Fibroblast of skin of abdomen (primary cell): ENCODE measurements around the gene TTC19.
A peak's percentile ranks its signal among the peaks of the same experiment; 100 is the strongest.
"Not testable (repeated sequence)": the region's sequence is repeated elsewhere in the genome, so short reads cannot be mapped to it uniquely, and the experiment has no call there.

Experiments
- DNase-seq: peaks from one replicate; pipeline ENCODE4 v3.0.0-alpha.2; 2013

The TTC19 gene

DNA sequence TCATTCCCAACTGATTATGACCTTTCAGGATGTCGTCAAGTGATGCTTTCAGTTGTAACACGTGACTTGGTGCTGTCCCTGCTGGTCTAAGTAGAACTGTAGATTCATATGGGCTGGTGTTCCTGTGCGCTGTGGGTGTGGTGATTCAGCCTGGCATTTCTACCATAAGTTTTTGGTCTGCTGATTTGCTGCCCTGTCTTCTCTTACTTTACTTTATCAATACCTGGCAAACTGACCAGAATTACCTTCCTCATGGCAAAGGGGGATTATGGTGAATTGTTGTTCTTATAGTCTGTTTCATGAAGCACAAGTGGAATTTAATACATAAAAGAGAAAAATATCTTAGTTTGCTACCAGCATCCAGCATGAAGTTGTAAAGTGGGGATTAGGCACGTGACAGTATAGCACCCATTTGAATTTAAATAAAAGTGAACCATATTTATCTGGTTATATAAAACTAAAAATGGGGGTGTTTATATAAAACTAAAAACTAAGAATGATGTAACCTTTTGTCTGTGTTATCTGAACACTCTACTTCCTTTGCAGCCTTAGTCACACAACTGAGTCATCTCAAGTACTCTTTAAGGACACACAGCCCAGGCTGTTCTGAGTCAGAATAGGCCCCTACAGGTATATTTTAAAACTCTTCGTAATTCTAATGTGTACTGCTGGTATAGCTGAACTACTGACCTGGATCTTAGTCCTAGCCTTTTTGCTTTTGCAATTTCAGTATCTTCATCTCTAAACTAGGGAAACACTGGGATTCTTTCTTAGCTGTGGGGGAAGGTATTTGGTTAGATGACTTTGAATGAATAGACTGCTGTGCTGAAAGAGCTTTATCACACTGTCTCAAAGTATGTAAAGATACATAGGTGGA lies 28.3 kb downstream of the TTC19 start:
- peak; percentile 92 for DNase-seq

DNA sequence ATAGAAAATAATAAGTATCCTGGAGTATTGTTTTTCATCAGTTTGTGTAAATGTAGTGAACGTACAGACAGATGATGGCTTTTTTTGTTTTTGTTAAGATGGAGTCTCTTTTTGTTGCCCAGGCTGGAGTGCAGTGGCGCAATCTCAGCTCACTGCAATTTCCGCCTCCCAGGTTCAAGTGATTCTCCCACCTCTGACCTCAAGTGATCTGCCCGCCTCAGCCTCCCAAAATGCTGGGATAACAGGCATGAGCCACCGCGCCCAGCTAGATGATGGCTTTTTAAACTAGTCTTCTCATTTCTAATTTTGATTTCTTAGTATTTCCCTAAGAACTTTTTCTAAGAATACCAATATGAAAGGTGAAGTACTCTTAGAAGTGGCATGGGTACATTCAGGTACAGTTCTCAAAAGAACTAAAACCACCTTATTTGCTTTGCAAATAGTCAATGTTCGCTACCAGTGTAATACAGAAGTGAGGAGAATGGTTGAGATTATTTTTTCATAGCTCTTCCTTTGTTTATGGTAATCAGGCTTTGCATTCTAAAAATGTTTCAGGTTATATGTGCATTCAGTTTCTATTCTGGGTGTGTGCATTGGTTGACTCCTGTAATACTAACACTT lies 34.2 kb downstream of the TTC19 start:
- no peak for DNase-seq

DNA sequence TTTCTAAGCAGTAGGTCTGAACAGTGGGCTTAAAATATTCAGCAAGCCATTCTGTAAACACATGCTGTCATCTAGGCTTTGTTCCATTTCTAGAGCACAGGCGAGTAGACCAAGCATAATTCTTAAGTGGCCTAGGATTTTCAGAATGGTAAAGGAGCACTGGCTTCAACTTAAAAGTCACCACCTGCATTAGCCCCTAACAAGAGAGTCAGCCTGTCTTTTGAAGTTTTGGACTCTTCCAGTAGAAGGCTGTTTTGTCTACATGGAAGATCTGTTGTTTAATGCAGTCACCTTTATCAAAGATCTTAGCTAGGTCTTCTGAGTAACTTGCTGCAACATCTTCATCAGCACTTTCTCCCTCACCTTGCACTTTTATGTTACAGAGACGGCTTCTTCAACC lies 36.6 kb downstream of the TTC19 start:
- no peak for DNase-seq

DNA sequence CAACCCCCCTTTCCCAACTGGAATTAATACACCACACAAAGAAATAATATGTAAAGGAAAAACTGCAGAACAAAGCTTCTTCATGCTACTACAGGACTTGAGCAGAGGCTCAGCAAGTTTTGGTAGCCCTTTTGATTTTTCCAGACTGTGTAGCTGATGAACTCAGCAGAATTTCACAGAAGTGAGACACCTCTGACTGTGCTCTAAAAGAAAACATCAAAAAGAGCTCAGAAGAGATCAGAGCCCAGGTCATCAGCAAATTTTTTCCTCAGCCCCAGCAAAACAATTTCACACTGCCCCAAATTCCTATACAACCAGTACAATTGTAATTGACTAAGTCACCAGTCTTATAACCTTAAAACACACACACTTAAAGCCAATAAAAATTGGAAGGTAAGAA lies 38.0 kb downstream of the TTC19 start:
- peak; percentile 7 for DNase-seq

GRCh38 chr17:16040710-16041251 lies 41.2 kb downstream of the TTC19 start:
- DNase-seq, result peak; percentile 75

DNA sequence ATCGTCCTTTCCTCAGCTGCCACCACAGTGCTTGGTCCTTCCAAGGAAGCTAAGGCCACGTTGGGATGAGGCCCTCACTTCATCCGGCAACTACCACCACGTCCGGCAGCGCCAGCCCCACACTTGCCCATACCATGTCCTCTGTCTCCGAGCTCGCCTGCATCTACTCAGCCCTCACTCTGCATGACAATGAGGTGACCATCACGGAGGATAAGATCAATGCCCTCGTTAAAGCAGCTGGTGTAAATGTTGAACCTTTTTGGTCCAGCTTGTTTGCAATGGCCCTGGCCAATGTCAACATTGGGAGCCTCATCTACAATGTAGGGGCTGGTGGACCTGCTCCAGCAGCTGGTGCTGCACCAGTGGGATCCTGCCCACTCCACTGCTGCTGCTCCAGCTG lies 44.9 kb downstream of the TTC19 start:
- DNase-seq, result no peak

GRCh38 chr17:16046966-16047365 lies 47.3 kb downstream of the TTC19 start:
- no peak for DNase-seq

DNA sequence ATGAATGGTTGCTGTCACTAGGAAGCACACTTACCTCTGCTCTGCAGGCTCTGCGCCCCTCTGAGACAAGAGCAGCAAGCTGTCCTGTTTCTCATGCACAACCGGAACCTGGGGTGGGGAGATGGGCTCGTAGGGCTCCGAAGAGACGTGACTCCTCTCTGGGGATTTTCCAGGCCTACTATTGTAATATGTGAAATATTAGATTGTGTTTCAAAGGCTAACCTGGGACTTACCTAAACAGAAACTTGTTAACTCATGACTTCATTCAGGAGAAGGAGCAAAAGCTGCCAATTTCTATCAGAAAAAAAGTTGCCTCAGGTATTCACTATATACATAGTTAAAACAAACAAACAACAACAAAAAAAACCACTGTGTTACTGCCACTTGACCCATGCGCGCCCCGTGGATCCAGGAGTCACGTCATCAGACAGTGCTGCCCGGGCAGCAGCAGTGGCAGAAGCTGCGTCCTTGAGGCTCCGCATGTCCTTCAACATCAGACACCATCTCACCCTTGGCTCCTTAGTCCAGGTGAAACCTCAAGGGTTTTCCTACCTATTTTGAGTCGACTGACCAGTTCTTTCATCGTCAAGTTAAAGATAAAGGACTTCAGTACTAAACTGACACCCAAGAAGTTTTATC lies 49.3 kb downstream of the TTC19 start:
- no peak for DNase-seq

DNA sequence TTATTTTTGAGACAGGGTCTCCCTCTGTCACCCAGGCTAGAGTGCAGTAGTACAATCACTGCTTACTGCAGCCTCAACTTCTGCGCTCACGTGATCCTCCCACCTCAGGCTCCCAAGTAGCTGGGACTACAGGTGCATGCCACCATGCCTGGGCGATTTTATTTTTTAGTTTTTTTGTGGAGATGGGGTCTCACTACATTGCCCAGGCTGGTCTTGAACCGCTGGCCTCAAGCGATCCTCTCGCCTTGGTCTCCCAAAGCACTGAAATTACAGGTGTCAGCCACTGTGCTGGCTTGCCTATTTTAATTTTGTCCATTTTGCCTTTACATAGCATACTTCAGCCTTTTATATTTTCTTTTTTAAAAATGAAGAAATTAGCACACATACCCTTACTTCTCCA lies 51.2 kb downstream of the TTC19 start:
- DNase-seq, result no peak

DNA sequence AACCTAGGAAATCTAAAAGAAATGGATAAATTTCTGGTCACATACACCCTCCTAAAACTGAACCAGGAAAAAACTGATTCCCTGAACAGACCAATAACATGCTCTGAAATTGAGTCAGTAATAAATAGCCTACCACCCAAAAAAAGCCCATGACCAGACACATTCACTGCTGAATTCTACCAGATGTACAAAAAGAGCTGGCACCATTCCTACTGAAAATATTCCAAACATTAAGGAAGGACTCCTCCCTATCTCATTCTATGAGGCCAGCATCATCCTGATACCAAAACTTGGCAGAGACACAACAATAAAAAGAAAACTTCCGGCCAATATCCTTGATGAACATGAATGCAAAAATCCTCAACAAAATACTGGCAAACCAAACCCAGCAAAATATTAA lies 52.9 kb downstream of the TTC19 start:
- DNase-seq, result peak; percentile 38

GRCh38 chr17:16055139-16055538 lies 55.5 kb downstream of the TTC19 start:
- not testable (repeated sequence) for DNase-seq

- no peak for DNase-seq
Measured at GRCh38 chr17:16061631-16062030, 62.0 kb downstream of the TTC19 start.

GRCh38 chr17:16066125-16066524 lies 66.5 kb downstream of the TTC19 start:
- no peak for DNase-seq

DNA sequence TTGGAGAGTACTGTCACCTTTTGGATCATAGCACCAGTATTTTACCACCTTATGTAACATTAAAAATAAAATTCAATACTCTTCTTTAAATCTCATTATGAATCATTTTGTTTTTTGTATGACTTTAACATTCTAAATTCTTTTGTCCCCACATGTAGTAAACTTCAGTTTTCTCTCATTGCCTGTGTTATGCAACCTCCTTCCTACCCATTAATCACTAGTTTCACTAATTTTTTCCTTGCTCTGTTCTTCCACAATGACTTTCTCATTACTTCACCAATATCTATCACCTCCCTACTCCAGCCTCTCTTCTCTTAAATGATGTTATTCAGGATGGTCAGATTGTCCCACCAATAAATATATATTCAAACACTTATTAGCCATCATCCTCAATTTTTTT lies 68.7 kb downstream of the TTC19 start:
- DNase-seq, result no peak

DNA sequence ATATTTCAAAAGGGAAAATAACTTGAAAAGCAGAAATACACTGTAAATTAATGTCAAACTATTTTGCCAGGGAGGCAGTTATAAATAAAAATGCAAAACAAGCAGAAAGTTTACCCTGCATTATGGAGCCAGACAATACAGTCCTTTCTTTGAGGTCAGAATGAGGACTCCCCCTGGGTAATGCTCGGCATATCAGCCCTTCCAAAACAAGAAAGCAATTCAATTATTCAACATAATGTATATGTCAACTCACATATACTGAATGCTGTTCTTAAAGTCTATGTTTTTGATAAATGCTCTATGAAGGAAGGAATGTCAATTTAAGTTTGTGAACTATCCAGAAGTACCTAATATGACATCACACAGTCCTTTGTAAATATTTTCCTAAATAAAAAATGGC lies 72.4 kb downstream of the TTC19 start:
- no peak for DNase-seq

DNA sequence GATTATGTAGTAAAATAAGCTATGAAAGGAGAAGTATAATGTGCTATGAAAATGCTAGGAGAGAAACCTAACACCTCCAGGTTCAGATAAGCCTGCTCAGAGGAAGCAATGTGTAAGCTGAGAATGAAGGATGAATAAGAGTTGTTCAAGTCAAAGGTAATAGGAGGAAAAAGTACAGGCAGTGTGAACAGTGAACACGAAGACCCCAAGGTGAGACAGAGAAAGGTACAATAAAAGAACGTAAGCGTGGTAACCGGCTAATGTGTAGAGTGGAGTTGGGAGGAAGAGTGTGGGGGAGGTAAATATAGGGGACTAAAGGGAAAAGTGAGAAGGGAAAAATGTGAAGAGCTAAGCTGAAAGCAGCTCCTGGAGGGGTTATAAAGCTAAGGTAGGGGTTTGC lies 74.2 kb downstream of the TTC19 start:
- no peak for DNase-seq

- no peak for DNase-seq
Measured at GRCh38 chr17:16074423-16074822, 74.8 kb downstream of the TTC19 start.

GRCh38 chr17:16075949-16076348 lies 76.3 kb downstream of the TTC19 start:
- DNase-seq, result no peak
